Lung (tissue), 12 donors: ENCODE data around the gene ANKRD16. TPM values are rescaled to one million over a fixed set of nuclear protein-coding genes. Genes with fewer than 3 reads are reported as not detected.

ENCODE experiments used
- ATAC-seq: fragments of 200-7000 bp; cut with Tn5 transposase; one replicate; pipeline ENCODE4 v1.9.1; 2020; ENCODE audit warnings: moderate number of reproducible peaks; ENCODE audit not compliant: insufficient read depth, low FRiP score
- DNase-seq, 3 donors: peaks; one replicate each; pipeline ENCODE4 v3.0.0-alpha.2; 2013 to 2017
- H3K27ac ChIP-seq, 2 donors: one replicate each; pipeline ENCODE4 v1.5.1; 2013; ENCODE audit warnings: mild to moderate bottlenecking in 2 of 2, moderate library complexity in 2 of 2, control low read depth in 1 of 2, inconsistent platforms in 1 of 2, low read depth in 1 of 2, low read length in 1 of 2
- H3K27me3 ChIP-seq, 3 donors: one replicate each; pipeline ENCODE4 v1.5.1; 2013; ENCODE audit warnings: low read length in 2 of 3; ENCODE audit not compliant: control insufficient read depth in 3 of 3, insufficient read depth in 3 of 3
- H3K36me3 ChIP-seq, 4 donors: one replicate each; pipeline ENCODE4 v1.5.1; 2013; ENCODE audit warnings: low read length in 4 of 4, mild to moderate bottlenecking in 1 of 4, moderate library complexity in 1 of 4; ENCODE audit not compliant: control insufficient read depth in 4 of 4, insufficient read depth in 4 of 4
- H3K4me1 ChIP-seq, 5 donors: one replicate each; pipeline ENCODE4 v1.5.1; 2013; ENCODE audit warnings: low read length in 5 of 5, mild to moderate bottlenecking in 2 of 5, moderate library complexity in 1 of 5; ENCODE audit not compliant: control insufficient read depth in 5 of 5, insufficient read depth in 5 of 5
- H3K4me3 ChIP-seq: one replicate; pipeline ENCODE4 v1.5.1; 2013; ENCODE audit warnings: mild to moderate bottlenecking, control low read depth, moderate library complexity
- H3K9ac ChIP-seq, 2 donors: one replicate each; pipeline ENCODE4 v1.5.1; 2013; ENCODE audit warnings: low read length in 2 of 2, control low read depth in 1 of 2; ENCODE audit not compliant: insufficient read depth in 1 of 2
- H3K9me3 ChIP-seq, 4 donors: one replicate each; pipeline ENCODE4 v1.5.1; 2013; ENCODE audit warnings: low read length in 3 of 4, mild to moderate bottlenecking in 1 of 4, moderate library complexity in 1 of 4; ENCODE audit not compliant: control insufficient read depth in 4 of 4, insufficient read depth in 3 of 4
- CTCF ChIP-seq: IDR thresholded peaks from 2 replicates; pipeline ENCODE4 v1.5.1; 2012; ENCODE audit warnings: mild to moderate bottlenecking; ENCODE audit errors: control extremely low read depth, extremely low read depth
- WGBS, 2 donors: extraction: QIAGEN DNeasy Blood & Tissue Kit; methylation state at CpG; one replicate each; pipeline ENCODE4 v1.1.7; 2013; 5-methylcytosine and 5-hydroxymethylcytosine counted together
- polyA plus RNA-seq, 2 donors: library from polyadenylated mRNA; stranded (reverse); fragments of 200-250 nt; gene quantifications; one replicate each; pipeline ENCODE4 v1.2.1, GENCODE V29; 2013
- total RNA-seq, 2 donors: library from RNA; depleted of rRNA in 1 of 2; stranded (reverse); fragments of >200 nt in 1 of 2; gene quantifications; one replicate each; pipeline ENCODE4 v1.2.1, GENCODE V29; 2014 to 2021
- donor health status: control.
- donor health status: control.
- donor health status: Bipolar disorder and iron deficiency.
- donor health status: healthy.
- donor health status: DM: yes; HTN: yes; CAD: no.

The ANKRD16 gene
- total and polyA plus RNA-seq, 4 donors: 4.5 to 14.0 (median 6.4) TPM

GRCh38 chr10:5891009-5891408, 1.3 kb upstream of the ANKRD16 start:
- 71 to 78% methylated on average over 7 of the region's 7 CpGs for WGBS, 2 donors
- H3K4me1 ChIP-seq: peaks cover 14 to 25% (median 19%) of the 10 kb centered on the region in 5 donors
- DNase-seq (no peak), ATAC-seq (no peak)
- peak overlapping the region; percentile 15 to 68 for H3K9ac ChIP-seq
- peaks cover 0 to 28% (median 7%) of the 10 kb centered on the region in 4 donors for H3K36me3 ChIP-seq
- H3K27ac ChIP-seq: peak overlapping the region; percentile 90 to 91
- H3K4me3 ChIP-seq: peak overlapping the region; percentile 92
- no peak for TF ChIP-seq CTCF
- no peaks in the 10 kb centered on the region for H3K9me3 ChIP-seq
- H3K27me3 ChIP-seq: no peaks in the 10 kb centered on the region

- no peak for ATAC-seq
- peaks cover 14 to 25% (median 19%) of the 10 kb centered on the region in 5 donors for H3K4me1 ChIP-seq
- H3K4me3 ChIP-seq: peak overlapping the region; percentile 92
Measured at GRCh38 chr10:5890452-5890915, 791 bp upstream of the ANKRD16 start.

GRCh38 chr10:5888843-5889623, 660 bp downstream of the ANKRD16 start:
- Histone ChIP-seq H3K9ac (peak overlapping the region in 1 of 2 donors; percentile 85), H3K4me3 (peak overlapping the region; percentile 69), H3K36me3 (peaks cover 2 to 31% (median 4%) of the 10 kb centered on the region in 4 donors), H3K27me3 (no peaks in the 10 kb centered on the region), H3K9me3 (no peaks in the 10 kb centered on the region), H3K27ac (peak overlapping the region; percentile 76 to 92), H3K4me1 (peaks cover 13 to 22% (median 15%) of the 10 kb centered on the region in 5 donors)
- no peak for TF ChIP-seq CTCF
- DNase-seq: peak; percentile 30 to 40 (median 31)
- WGBS, 2 donors: 0 to 1% methylated on average over 44 to 80 of the region's 80 CpGs
- ATAC-seq: peak; percentile 14

More at GRCh38 chr10:5890452-5890915, 791 bp upstream of the ANKRD16 start:
- H3K36me3 ChIP-seq: peaks cover 0 to 29% (median 6%) of the 10 kb centered on the region in 4 donors
- no peak for TF ChIP-seq CTCF
- WGBS, 2 donors: 1% methylated on average over 18 to 40 of the region's 40 CpGs
- H3K9me3 ChIP-seq: no peaks in the 10 kb centered on the region
- peak overlapping the region; percentile 90 to 91 for H3K27ac ChIP-seq
- H3K27me3 ChIP-seq: no peaks in the 10 kb centered on the region
- peak overlapping the region; percentile 15 to 68 for H3K9ac ChIP-seq
- DNase-seq: peak; percentile 13 to 19 (median 17)
